Kidney epithelial cell (primary cell): Measurements from ENCODE around the gene SOX18. TPM values are rescaled to one million over a fixed set of nuclear protein-coding genes. Genes with fewer than 3 reads are reported as not detected.

Experiments
- DNase-seq: peaks from one replicate; pipeline ENCODE4 v3.0.0-alpha.2; 2010; ENCODE audit warnings: low read depth
- H3K27me3 ChIP-seq: 2 replicates; pipeline ENCODE4 v1.6.0; 2011; ENCODE audit warnings: low read length; ENCODE audit not compliant: control insufficient read depth, insufficient read depth
- H3K36me3 ChIP-seq: 2 replicates; pipeline ENCODE4 v1.5.1; 2011; ENCODE audit warnings: low read length; ENCODE audit not compliant: control insufficient read depth, insufficient read depth
- H3K4me3 ChIP-seq: 2 replicates; pipeline ENCODE4 v1.5.1; 2011; ENCODE audit warnings: low read depth, mild to moderate bottlenecking, control low read depth, low read length
- total RNA-seq: library from RNA; depleted of rRNA; stranded (reverse); fragments of >200 nt; gene quantifications from 2 replicates; pipeline ENCODE4 v1.2.3, GENCODE V29; 2015
- TF ChIP-seq, protein P1 (sequence below): IDR thresholded peaks from 2 replicates; pipeline ENCODE4 v1.5.1; 2011; ENCODE audit warnings: mild to moderate bottlenecking, moderate library complexity, low read length, control low read depth, inconsistent platforms; ENCODE audit not compliant: insufficient read depth, poor library complexity, severe bottlenecking

Gene SOX18
- total RNA-seq, result 0.04 and 0.07 TPM in 2 replicates

DNA sequence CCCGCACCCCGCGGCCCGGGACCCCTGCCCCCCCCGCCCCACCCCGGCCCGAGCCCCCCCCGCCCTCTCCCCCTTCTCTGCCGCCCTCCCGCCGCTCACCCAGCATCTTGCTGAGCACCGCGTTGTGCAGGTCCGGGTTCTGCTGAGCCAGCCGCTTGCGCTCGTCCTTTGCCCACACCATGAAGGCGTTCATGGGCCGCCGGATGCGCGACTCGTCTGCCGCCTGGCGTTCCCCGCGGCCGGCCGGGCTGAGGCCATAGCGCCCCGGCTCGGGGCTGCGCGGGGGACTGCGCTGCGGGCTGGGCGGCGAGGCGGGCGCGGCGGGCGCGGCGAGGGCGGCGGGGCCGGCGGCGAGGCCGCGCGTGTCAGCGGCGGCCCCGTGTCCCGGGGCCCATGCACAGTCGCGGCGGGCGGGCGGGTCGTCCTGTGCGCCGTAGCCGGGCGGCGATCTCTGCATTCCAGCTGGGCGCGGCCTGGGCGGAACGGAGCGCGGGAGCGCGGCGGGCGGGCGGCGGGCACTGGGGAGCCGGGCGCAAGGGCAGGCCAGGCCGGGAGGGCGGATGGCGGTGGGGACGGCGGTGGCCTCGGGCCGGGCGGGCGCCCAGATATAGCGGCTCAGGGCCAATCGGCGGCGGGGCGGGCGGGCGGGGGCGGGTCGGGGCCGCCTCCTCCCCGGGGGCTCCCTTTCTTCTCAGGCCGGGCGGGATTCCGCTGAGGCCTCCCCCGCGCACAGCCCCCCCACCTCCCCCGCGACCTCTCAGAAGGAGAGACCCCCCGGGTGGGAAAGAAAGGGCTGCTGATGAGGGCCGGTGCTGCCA lies at the start of gene SOX18:
Gene SOX18, minus strand, starts transcription at position 580 of the 818 bp plus-strand sequence. Its CDS starts 123 bp downstream, at position 457.
- no peak for DNase-seq
- H3K4me3 ChIP-seq, result no peak within 1 kb of the TSS

DNA sequence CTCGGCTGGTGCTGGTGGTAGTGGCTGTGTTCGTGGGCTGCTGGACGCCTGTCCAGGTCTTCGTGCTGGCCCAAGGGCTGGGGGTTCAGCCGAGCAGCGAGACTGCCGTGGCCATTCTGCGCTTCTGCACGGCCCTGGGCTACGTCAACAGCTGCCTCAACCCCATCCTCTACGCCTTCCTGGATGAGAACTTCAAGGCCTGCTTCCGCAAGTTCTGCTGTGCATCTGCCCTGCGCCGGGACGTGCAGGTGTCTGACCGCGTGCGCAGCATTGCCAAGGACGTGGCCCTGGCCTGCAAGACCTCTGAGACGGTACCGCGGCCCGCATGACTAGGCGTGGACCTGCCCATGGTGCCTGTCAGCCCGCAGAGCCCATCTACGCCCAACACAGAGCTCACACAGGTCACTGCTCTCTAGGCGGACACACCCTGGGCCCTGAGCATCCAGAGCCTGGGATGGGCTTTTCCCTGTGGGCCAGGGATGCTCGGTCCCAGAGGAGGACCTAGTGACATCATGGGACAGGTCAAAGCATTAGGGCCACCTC lies 49.1 kb upstream of the SOX18 start:
- Histone ChIP-seq H3K27me3 (peaks cover 36% of the 10 kb centered on the region), H3K4me3 (no peak overlapping the region), H3K36me3 (no peaks in the 10 kb centered on the region)
- no peak for DNase-seq
- TF ChIP-seq, protein P1, sequence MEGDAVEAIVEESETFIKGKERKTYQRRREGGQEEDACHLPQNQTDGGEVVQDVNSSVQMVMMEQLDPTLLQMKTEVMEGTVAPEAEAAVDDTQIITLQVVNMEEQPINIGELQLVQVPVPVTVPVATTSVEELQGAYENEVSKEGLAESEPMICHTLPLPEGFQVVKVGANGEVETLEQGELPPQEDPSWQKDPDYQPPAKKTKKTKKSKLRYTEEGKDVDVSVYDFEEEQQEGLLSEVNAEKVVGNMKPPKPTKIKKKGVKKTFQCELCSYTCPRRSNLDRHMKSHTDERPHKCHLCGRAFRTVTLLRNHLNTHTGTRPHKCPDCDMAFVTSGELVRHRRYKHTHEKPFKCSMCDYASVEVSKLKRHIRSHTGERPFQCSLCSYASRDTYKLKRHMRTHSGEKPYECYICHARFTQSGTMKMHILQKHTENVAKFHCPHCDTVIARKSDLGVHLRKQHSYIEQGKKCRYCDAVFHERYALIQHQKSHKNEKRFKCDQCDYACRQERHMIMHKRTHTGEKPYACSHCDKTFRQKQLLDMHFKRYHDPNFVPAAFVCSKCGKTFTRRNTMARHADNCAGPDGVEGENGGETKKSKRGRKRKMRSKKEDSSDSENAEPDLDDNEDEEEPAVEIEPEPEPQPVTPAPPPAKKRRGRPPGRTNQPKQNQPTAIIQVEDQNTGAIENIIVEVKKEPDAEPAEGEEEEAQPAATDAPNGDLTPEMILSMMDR, result no peak

More for the DNA sequence above, at the start of gene SOX18:
- TF ChIP-seq, protein P1, result no peak
- H3K27me3 ChIP-seq, result peaks cover 77% of the 10 kb centered on the region
- no peaks in the 10 kb centered on the region for H3K36me3 ChIP-seq

DNA sequence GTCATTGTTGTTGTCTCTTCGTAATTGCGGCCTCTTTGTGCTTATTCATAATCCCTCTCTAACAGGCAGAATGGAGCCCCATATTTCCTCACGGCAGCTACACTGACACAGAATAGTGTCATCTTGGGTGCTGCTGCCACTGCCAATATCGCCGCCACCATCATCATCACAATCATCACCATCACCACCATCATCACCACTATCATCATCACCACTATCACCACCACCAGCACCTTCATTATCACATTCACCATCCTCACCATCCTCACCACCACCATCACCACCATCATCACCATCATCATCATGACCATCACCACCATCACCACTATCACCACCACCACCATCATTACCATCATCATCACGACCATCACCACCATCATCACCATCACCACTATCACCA lies 47.1 kb upstream of the SOX18 start:
- TF ChIP-seq, protein P1, result no peak
- Histone ChIP-seq H3K4me3 (no peak overlapping the region), H3K36me3 (no peaks in the 10 kb centered on the region), H3K27me3 (peaks cover 33% of the 10 kb centered on the region)
- DNase-seq, result no peak

DNA sequence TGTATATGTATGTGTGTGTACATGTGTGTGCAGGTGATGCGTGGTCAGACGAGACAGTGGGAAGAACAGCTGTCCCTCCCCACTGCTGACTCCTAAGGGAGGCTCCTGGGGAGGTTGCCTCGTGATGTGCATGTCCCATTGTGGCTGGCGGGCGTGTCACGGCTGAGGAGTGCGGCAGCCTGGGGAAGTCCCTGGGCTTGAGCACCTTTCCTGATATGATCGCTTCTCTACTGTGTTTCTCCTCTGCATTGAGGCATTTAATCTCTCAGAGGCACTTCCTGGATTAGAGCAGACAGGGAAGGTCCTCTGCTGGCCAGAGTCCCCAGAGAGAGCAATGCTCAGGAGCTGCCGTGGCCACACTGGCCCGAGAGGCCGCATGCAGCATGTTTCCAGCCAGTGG lies 46.5 kb upstream of the SOX18 start:
- TF ChIP-seq, protein P1, result no peak
- DNase-seq, result no peak
- Histone ChIP-seq H3K36me3 (no peaks in the 10 kb centered on the region), H3K27me3 (peaks cover 30% of the 10 kb centered on the region), H3K4me3 (no peak overlapping the region)

DNA sequence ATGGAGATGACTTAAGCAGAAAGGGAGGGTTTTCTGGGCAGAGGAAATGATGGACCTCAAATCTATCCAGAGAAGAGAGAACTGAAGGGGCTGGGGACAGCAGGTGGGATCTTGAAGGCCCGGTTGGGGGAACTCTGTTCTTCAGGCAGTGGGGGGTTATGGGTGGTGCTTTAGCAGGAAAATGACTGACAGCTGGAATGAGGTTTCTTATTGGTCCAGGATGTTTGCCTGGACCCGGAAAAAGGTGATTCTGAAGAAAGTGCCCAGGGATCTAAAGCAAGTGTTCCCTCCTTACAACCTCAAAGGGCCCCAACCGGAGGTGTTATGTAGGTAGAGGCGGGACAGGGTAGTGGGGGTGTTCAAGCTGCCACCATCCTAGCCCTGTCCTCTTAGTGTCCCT lies 46.0 kb upstream of the SOX18 start:
- TF ChIP-seq, protein P1, result no peak
- DNase-seq, result no peak
- H3K4me3 ChIP-seq, result no peak overlapping the region
- peaks cover 26% of the 10 kb centered on the region for H3K27me3 ChIP-seq
- H3K36me3 ChIP-seq, result no peaks in the 10 kb centered on the region
